ENCODE measurements around the gene ADCY2. TPM values are rescaled to one million over a fixed set of nuclear protein-coding genes. Genes with fewer than 3 reads are reported as not detected.

The ADCY2 gene
- total RNA-seq: not detected
- polyA plus RNA-seq: not detected
- not detected for total RNA-seq

DNA sequence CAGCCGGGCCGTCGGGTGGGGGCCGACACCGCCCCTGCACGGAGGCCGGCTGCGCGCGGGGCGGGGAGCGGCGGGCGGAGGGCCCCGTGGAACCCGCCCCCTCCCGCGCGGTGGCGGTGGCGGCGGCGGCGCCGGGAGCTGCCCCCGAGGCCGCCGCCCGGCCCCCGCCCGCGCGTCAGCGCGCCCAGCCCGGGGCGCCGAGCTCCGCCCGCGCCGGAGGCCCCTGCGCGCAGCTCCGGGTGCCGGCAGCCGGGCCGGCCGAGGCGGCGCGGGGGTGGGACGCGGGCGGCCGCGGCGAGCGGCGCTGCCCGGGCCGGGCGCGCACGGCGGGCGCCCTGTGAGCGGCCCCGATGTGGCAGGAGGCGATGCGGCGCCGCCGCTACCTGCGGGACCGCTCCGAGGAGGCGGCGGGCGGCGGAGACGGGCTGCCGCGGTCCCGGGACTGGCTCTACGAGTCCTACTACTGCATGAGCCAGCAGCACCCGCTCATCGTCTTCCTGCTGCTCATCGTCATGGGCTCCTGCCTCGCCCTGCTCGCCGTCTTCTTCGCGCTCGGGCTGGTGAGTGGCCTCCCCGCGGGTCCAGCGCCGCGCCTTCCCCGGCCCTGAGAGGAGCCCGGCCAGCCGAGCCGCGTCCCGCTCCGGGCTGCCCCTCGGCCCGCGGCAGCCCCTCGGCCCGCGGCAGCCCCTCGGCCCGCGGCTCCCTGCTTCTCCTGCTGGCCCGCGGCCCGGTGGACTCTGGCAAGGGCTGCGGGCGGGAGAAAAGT, at the start of gene ADCY2:
TSS of gene ADCY2 (plus strand) at position 192 of the 766 bp plus-strand sequence. CDS start at position 351, 159 bp downstream.
- Mint-ChIP-seq H3K9me3 (peaks cover 0 to 5% (median 0%) of the 10 kb centered on the region in 11 donors), H3K27me3 (peaks cover 41 to 49% (median 46%) of the 10 kb centered on the region in 5 donors), H3K27ac (no peak within 1 kb of the TSS), H3K4me1 (peaks cover 0 to 10% (median 6%) of the 10 kb centered on the region in 7 donors), H3K36me3 (peaks cover 0 to 6% (median 0%) of the 10 kb centered on the region in 5 donors), H3K4me3 (peak within 1 kb of the TSS in 8 of 10 donors; percentile 3 to 67 (median 34))
- H3K9me3 ChIP-seq (ENCODE audit: control insufficient read depth in 2 of 3, low read length in 3 of 3): no peaks in the 10 kb centered on the region
- no peak within 1 kb of the TSS for H3K4me3 ChIP-seq (ENCODE audit: low read length)
- ChIA-PET POLR2A (no interaction called here), CTCF (no interaction called here)
- ATAC-seq (no peak), DNase-seq (no peak)
- no peaks in the 10 kb centered on the region for H3K36me3 ChIP-seq (ENCODE audit: control insufficient read depth in 2 of 3, insufficient read depth in 3 of 3, low read length in 3 of 3)
- H3K4me1 ChIP-seq (ENCODE audit: control insufficient read depth in 2 of 2, insufficient read depth in 2 of 2, low read length in 2 of 2): no peaks in the 10 kb centered on the region
- peaks cover 0 to 3% of the 10 kb centered on the region in 2 donors for H3K27me3 ChIP-seq (ENCODE audit: control insufficient read depth in 2 of 2, insufficient read depth in 2 of 2, low read length in 2 of 2)
- intact Hi-C loops (cut with micrococcal nuclease): no loop called here
- no peak within 1 kb of the TSS for H3K27ac ChIP-seq (ENCODE audit: low read depth, low read length)

DNA sequence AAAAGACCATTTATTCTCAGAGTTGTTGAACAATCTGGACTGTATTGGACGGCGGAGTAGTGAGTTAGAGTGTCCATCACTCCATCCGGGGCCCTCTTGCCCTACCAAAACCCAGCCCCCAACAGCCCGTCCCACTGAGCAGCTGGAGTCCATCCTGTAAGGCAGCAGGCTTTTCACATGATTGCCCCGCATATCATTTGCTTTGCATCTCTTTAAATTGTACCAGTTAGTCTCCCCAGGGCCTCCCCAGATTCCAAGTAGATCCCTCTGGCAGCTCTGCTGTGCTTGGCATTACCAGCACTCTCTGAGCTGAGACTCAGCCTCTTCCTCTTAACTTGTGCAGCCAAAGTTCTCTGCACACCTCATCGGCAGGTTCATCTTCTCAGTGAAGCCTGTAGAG, 48.6 kb upstream of the ADCY2 start:
- H3K4me3 Mint-ChIP-seq: no peak overlapping the region
- H3K4me1 Mint-ChIP-seq: no peaks in the 10 kb centered on the region
- Histone ChIP-seq H3K36me3 (ENCODE audit: control insufficient read depth in 2 of 3, insufficient read depth in 3 of 3, low read length in 3 of 3) (no peaks in the 10 kb centered on the region), H3K4me1 (ENCODE audit: control insufficient read depth in 2 of 2, insufficient read depth in 2 of 2, low read length in 2 of 2) (no peaks in the 10 kb centered on the region), H3K27me3 (ENCODE audit: control insufficient read depth in 2 of 2, insufficient read depth in 2 of 2, low read length in 2 of 2) (no peaks in the 10 kb centered on the region), H3K9me3 (ENCODE audit: control insufficient read depth in 2 of 3, low read length in 3 of 3) (no peaks in the 10 kb centered on the region), H3K27ac (ENCODE audit: low read depth, low read length) (no peak overlapping the region), H3K4me3 (ENCODE audit: low read length) (no peak overlapping the region)
- POLR2A ChIA-PET: no interaction called here
- H3K27me3 Mint-ChIP-seq: peaks cover 0 to 5% (median 0%) of the 10 kb centered on the region in 5 donors
- intact Hi-C loops (cut with micrococcal nuclease): no loop called here
- H3K9me3 Mint-ChIP-seq: peaks cover 0 to 13% (median 2%) of the 10 kb centered on the region in 11 donors
- CTCF ChIA-PET: no interaction called here
- ATAC-seq: no peak
- DNase-seq: no peak
- no peak overlapping the region for H3K27ac Mint-ChIP-seq
- no peaks in the 10 kb centered on the region for H3K36me3 Mint-ChIP-seq

DNA sequence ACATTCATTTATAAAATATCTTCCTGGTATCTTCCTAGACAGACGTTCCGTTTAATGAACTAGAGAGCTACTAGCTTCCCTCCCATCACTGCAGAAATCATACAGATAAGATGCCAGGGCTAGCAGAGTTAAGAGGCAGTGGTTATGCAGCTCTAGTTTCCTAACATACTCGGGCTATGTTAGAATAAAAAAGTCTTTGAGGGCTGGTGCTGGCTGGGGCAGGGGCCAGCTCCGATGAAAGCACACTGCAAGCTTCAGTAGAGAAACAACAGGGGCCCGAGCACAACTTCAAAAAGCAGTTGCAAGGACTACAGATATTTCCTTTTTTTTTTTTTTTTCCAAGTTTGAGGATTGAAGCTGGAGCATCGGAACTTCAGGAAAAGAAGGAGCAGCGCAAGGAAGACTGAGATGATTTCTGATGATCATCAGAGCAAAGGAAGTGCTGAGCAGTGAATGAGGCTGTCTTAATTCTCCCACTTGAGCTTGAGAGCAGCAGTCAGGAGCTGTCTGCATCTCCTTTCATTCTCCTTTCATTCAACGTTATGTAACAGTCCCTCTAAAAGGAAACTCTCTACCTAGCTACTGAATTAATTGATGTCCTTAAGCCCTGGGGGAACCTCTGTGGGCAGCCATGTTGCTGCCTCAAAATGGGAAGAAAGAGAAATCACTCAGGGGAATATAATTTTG, 47.6 kb upstream of the ADCY2 start:
- H3K4me1 Mint-ChIP-seq: no peaks in the 10 kb centered on the region
- Histone ChIP-seq H3K4me1 (ENCODE audit: control insufficient read depth in 2 of 2, insufficient read depth in 2 of 2, low read length in 2 of 2) (no peaks in the 10 kb centered on the region), H3K4me3 (ENCODE audit: low read length) (no peak overlapping the region), H3K9me3 (ENCODE audit: control insufficient read depth in 2 of 3, low read length in 3 of 3) (no peaks in the 10 kb centered on the region), H3K36me3 (ENCODE audit: control insufficient read depth in 2 of 3, insufficient read depth in 3 of 3, low read length in 3 of 3) (no peaks in the 10 kb centered on the region), H3K27me3 (ENCODE audit: control insufficient read depth in 2 of 2, insufficient read depth in 2 of 2, low read length in 2 of 2) (no peaks in the 10 kb centered on the region), H3K27ac (ENCODE audit: low read depth, low read length) (no peak overlapping the region)
- no peak overlapping the region for H3K4me3 Mint-ChIP-seq
- H3K36me3 Mint-ChIP-seq: no peaks in the 10 kb centered on the region
- peaks cover 0 to 5% (median 0%) of the 10 kb centered on the region in 5 donors for H3K27me3 Mint-ChIP-seq
- ChIA-PET CTCF (no interaction called here), POLR2A (no interaction called here)
- intact Hi-C loops (cut with micrococcal nuclease): no loop called here
- ATAC-seq (no peak), DNase-seq (no peak)
- H3K9me3 Mint-ChIP-seq: peaks cover 0 to 12% (median 1%) of the 10 kb centered on the region in 11 donors
- no peak overlapping the region for H3K27ac Mint-ChIP-seq

DNA sequence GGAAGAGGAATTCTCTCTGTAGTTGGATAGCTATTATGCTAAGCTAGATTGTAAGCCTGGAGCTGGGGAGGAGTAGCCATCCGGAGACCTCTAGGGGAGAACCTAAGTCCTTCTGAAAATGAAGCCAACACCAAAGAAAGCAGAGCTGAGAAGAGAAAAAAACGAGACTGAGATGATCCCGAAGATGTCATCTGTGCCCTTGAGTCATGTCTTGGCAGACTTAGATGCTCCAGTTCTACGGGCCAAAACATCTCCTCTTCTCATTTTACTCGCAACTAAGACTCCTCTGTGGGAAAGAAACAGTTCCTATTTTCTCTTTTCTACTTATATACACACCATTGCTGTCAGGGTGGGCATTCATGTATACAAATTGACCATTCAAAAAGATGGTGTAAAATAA, 34.3 kb upstream of the ADCY2 start:
- Mint-ChIP-seq H3K36me3 (no peaks in the 10 kb centered on the region), H3K4me1 (peaks cover 0 to 2% (median 0%) of the 10 kb centered on the region in 7 donors), H3K27ac (no peak overlapping the region), H3K27me3 (peaks cover 0 to 9% (median 0%) of the 10 kb centered on the region in 5 donors), H3K4me3 (no peak overlapping the region), H3K9me3 (peaks cover 0 to 15% (median 0%) of the 10 kb centered on the region in 11 donors)
- H3K36me3 ChIP-seq (ENCODE audit: control insufficient read depth in 2 of 3, insufficient read depth in 3 of 3, low read length in 3 of 3): no peaks in the 10 kb centered on the region
- ChIA-PET CTCF (no interaction called here), POLR2A (no interaction called here)
- DNase-seq: no peak
- no peaks in the 10 kb centered on the region for H3K4me1 ChIP-seq (ENCODE audit: control insufficient read depth in 2 of 2, insufficient read depth in 2 of 2, low read length in 2 of 2)
- no peaks in the 10 kb centered on the region for H3K27me3 ChIP-seq (ENCODE audit: control insufficient read depth in 2 of 2, insufficient read depth in 2 of 2, low read length in 2 of 2)
- H3K9me3 ChIP-seq (ENCODE audit: control insufficient read depth in 2 of 3, low read length in 3 of 3): no peaks in the 10 kb centered on the region
- ATAC-seq: no peak
- H3K27ac ChIP-seq (ENCODE audit: low read depth, low read length): no peak overlapping the region
- intact Hi-C loops (cut with micrococcal nuclease): no loop called here
- no peak overlapping the region for H3K4me3 ChIP-seq (ENCODE audit: low read length)

DNA sequence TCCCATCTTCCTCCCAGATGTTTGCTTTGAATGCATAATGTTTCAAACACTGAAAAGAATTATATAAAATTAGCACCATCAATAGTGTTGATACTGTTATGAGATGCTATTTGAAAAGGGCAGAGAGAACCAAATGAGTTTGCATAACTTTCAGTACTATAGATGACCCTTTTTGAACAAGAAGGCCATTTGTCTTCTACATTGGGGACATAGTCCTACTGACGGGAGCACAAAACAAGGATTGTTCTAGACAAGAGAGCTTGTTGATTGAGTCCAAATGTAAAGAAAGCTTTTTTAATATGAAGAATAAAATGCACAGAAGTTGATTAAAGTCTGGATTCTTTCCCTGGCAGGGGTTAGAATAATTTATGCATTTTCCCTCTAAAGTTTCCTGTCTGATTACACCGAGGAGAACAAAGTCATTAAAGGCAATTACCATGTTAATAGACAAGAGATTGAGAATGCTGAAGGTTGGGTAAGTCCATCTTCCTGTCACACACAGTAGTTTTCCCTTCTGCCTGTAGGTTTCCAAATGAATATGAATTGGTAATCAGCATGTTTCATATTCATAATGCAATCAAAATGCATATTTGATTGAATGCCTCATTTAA, 32.8 kb upstream of the ADCY2 start:
- H3K4me3 Mint-ChIP-seq: no peak overlapping the region
- peaks cover 0 to 2% (median 0%) of the 10 kb centered on the region in 7 donors for H3K4me1 Mint-ChIP-seq
- H3K27ac Mint-ChIP-seq: no peak overlapping the region
- ChIA-PET CTCF (no interaction called here), POLR2A (no interaction called here)
- intact Hi-C loops (cut with micrococcal nuclease): no loop called here
- no peaks in the 10 kb centered on the region for H3K9me3 ChIP-seq (ENCODE audit: control insufficient read depth in 2 of 3, low read length in 3 of 3)
- H3K36me3 ChIP-seq (ENCODE audit: control insufficient read depth in 2 of 3, insufficient read depth in 3 of 3, low read length in 3 of 3): no peaks in the 10 kb centered on the region
- H3K36me3 Mint-ChIP-seq: peaks cover 0 to 4% (median 0%) of the 10 kb centered on the region in 5 donors
- no peaks in the 10 kb centered on the region for H3K27me3 ChIP-seq (ENCODE audit: control insufficient read depth in 2 of 2, insufficient read depth in 2 of 2, low read length in 2 of 2)
- H3K9me3 Mint-ChIP-seq: peaks cover 0 to 14% (median 6%) of the 10 kb centered on the region in 11 donors
- no peaks in the 10 kb centered on the region for H3K4me1 ChIP-seq (ENCODE audit: control insufficient read depth in 2 of 2, insufficient read depth in 2 of 2, low read length in 2 of 2)
- H3K27ac ChIP-seq (ENCODE audit: low read depth, low read length): no peak overlapping the region
- H3K27me3 Mint-ChIP-seq: peaks cover 0 to 8% (median 0%) of the 10 kb centered on the region in 5 donors
- no peak for DNase-seq
- no peak overlapping the region for H3K4me3 ChIP-seq (ENCODE audit: low read length)
- no peak for ATAC-seq

DNA sequence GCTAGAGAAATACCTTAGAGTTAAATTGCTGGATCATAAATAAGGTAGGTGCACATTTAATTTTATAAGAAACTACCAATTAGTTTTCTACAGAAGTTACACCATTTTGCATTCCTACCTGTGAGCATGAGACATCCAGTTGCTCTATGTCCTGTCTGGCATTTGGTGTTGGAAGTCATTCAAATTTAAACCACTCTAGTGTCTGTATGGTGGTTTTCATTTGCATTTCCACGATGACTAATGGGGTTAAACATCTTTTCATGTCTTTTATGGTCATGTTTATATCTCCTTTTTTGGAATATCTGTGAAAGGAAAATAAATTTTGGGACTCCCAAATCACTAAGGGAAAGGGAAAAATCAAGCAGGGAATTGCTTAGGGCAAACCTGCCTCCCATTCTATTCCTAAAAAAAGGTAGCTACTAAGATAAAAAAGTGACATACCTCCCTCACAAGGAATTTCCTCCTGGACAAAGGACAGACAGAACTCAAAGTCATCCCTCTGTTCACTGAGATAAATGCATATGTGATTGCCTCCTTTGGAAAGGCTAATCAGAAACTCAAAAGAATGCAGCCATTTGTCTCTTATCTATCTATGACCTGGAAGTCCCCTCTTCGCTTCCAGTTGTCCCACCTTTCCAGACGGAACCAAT, 31.6 kb upstream of the ADCY2 start:
- Histone ChIP-seq H3K4me3 (ENCODE audit: low read length) (no peak overlapping the region), H3K4me1 (ENCODE audit: control insufficient read depth in 2 of 2, insufficient read depth in 2 of 2, low read length in 2 of 2) (no peaks in the 10 kb centered on the region), H3K9me3 (ENCODE audit: control insufficient read depth in 2 of 3, low read length in 3 of 3) (no peaks in the 10 kb centered on the region), H3K27ac (ENCODE audit: low read depth, low read length) (no peak overlapping the region), H3K36me3 (ENCODE audit: control insufficient read depth in 2 of 3, insufficient read depth in 3 of 3, low read length in 3 of 3) (no peaks in the 10 kb centered on the region), H3K27me3 (ENCODE audit: control insufficient read depth in 2 of 2, insufficient read depth in 2 of 2, low read length in 2 of 2) (no peaks in the 10 kb centered on the region)
- H3K9me3 Mint-ChIP-seq: peaks cover 0 to 24% (median 7%) of the 10 kb centered on the region in 11 donors
- ATAC-seq: no peak
- H3K4me1 Mint-ChIP-seq: peaks cover 0 to 2% (median 0%) of the 10 kb centered on the region in 7 donors
- peaks cover 0 to 4% (median 0%) of the 10 kb centered on the region in 5 donors for H3K36me3 Mint-ChIP-seq
- intact Hi-C loops (cut with micrococcal nuclease): no loop called here
- ChIA-PET POLR2A (no interaction called here), CTCF (no interaction called here)
- peaks cover 0 to 4% (median 0%) of the 10 kb centered on the region in 5 donors for H3K27me3 Mint-ChIP-seq
- no peak overlapping the region for H3K4me3 Mint-ChIP-seq
- no peak overlapping the region for H3K27ac Mint-ChIP-seq
- DNase-seq: no peak

All from naive thymus-derived CD4-positive, alpha-beta T cell (primary cell).